Measurements from ENCODE around the gene RAF1.

GRCh38 chr3:12660196-12660595 lies 3.7 kb downstream of the RAF1 start:
- no peak for TF ChIP-seq REST (IDR thresholded peaks at IDR 0.05; ENCODE audit: low read depth)
- TF ChIP-seq ELF1 (IDR thresholded peaks at IDR 0.05; ENCODE audit: borderline replicate concordance, low read depth): no peak
- TF ChIP-seq, protein P1, sequence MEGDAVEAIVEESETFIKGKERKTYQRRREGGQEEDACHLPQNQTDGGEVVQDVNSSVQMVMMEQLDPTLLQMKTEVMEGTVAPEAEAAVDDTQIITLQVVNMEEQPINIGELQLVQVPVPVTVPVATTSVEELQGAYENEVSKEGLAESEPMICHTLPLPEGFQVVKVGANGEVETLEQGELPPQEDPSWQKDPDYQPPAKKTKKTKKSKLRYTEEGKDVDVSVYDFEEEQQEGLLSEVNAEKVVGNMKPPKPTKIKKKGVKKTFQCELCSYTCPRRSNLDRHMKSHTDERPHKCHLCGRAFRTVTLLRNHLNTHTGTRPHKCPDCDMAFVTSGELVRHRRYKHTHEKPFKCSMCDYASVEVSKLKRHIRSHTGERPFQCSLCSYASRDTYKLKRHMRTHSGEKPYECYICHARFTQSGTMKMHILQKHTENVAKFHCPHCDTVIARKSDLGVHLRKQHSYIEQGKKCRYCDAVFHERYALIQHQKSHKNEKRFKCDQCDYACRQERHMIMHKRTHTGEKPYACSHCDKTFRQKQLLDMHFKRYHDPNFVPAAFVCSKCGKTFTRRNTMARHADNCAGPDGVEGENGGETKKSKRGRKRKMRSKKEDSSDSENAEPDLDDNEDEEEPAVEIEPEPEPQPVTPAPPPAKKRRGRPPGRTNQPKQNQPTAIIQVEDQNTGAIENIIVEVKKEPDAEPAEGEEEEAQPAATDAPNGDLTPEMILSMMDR (IDR thresholded peaks at IDR 0.05 in 2 of 3, conservative IDR thresholded peaks at IDR 0.05 in 1 of 3; ENCODE audit: borderline replicate concordance in 1 of 3, insufficient read depth in 1 of 3, low read depth in 2 of 3, low read length in 2 of 3): no peak
- TF ChIP-seq, protein P2, sequence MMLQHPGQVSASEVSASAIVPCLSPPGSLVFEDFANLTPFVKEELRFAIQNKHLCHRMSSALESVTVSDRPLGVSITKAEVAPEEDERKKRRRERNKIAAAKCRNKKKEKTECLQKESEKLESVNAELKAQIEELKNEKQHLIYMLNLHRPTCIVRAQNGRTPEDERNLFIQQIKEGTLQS (IDR thresholded peaks at IDR 0.05): no peak
- TF ChIP-seq POLR2AphosphoS5 (IDR thresholded peaks at IDR 0.05; ENCODE audit: low read depth, low read length): no peak
- TF ChIP-seq POLR2A (IDR thresholded peaks at IDR 0.05; ENCODE audit: borderline replicate concordance, extremely low read depth, insufficient read depth, insufficient read length): no peak
- TF ChIP-seq EZH2phosphoT487 (IDR thresholded peaks at IDR 0.05; ENCODE audit: borderline replicate concordance): no peak
- TF ChIP-seq MAX (IDR thresholded peaks at IDR 0.05): no peak
- no peak for TF ChIP-seq CBX3 (IDR thresholded peaks at IDR 0.05; ENCODE audit: low read depth)
- TF ChIP-seq SRF (IDR thresholded peaks at IDR 0.05; ENCODE audit: low read depth): no peak
